Ishikawa (cell line): ENCODE results near the gene QSOX2.

ENCODE experiments used
- CEBPB ChIP-seq: IDR thresholded peaks from 2 replicates; pipeline ENCODE4 v1.6.1; 2012
- CREB1 ChIP-seq: IDR thresholded peaks from 2 replicates; pipeline ENCODE4 v1.6.1; 2012; ENCODE audit warnings: low read depth
- EGR1 ChIP-seq: IDR thresholded peaks from 2 replicates; pipeline ENCODE4 v1.6.1; 2012
- EP300 ChIP-seq: IDR thresholded peaks from 2 replicates; pipeline ENCODE4 v1.6.1; 2012; ENCODE audit warnings: borderline replicate concordance
- FOXM1 ChIP-seq: IDR thresholded peaks from 2 replicates; pipeline ENCODE4 v1.6.1; 2012; ENCODE audit warnings: low read depth, borderline replicate concordance
- NFIC ChIP-seq: IDR thresholded peaks from 2 replicates; pipeline ENCODE4 v1.6.1; 2012
- RAD21 ChIP-seq: IDR thresholded peaks from 2 replicates; pipeline ENCODE4 v1.6.1; 2012; ENCODE audit warnings: low read depth
- TAF1 ChIP-seq: IDR thresholded peaks from 2 replicates; pipeline ENCODE4 v1.6.1; 2012; ENCODE audit warnings: low read depth, mild to moderate bottlenecking
- TCF12 ChIP-seq: IDR thresholded peaks from 2 replicates; pipeline ENCODE4 v1.6.1; 2012; ENCODE audit warnings: low read depth
- TEAD4 ChIP-seq: IDR thresholded peaks from 2 replicates; pipeline ENCODE4 v1.6.1; 2012
- YY1 ChIP-seq: IDR thresholded peaks from 2 replicates; pipeline ENCODE4 v1.6.1; 2012; ENCODE audit warnings: low read depth
- ZBTB7A ChIP-seq: IDR thresholded peaks from 2 replicates; pipeline ENCODE4 v1.6.1; 2012; ENCODE audit warnings: low read depth
- TF ChIP-seq, protein P1 (sequence below): IDR thresholded peaks from 2 replicates; pipeline ENCODE4 v1.6.1; 2012
- TF ChIP-seq, protein P2 (sequence below): IDR thresholded peaks from 2 replicates; pipeline ENCODE4 v1.6.1; 2012; ENCODE audit warnings: low read depth, mild to moderate bottlenecking
- TF ChIP-seq, protein P3 (sequence below): IDR thresholded peaks from 2 replicates; pipeline ENCODE4 v1.6.1; 2012

Gene QSOX2

DNA sequence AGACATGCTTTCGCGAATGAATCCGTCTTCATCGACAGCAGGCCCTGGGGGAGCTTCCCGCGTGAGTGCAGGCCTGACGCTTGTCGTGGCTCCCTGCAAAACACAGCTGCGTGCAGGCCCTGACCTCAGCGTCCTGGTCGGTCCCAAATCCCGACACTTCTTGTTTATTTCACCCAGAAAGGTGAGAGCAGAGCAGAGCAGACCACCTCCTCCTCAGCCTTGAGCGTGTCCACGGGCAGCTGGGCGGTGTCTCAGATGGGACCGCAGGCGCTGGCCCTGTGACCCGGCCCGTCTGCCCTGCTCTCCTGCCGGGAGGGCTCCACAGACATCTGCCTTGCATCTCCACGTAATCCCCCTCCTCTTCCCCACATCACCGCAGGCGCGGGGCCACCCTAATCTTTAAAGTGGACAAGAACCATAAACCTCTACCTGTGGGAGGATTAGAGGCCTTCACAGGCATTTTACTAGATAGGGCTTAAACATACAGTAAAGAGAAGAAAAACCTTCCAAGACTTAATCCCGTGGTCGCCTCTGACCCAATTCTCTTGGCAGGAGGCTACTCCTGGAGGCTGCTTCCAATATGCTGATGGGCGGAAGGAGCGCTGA, 33.2 kb downstream of the QSOX2 start:
- TF ChIP-seq ZBTB7A (no peak), TCF12 (no peak), TAF1 (no peak), RAD21 (no peak), EP300 (no peak), EGR1 (no peak), CEBPB (no peak), YY1 (no peak), TEAD4 (no peak), FOXM1 (no peak), NFIC (no peak), CREB1 (no peak)
- TF ChIP-seq, protein P1, sequence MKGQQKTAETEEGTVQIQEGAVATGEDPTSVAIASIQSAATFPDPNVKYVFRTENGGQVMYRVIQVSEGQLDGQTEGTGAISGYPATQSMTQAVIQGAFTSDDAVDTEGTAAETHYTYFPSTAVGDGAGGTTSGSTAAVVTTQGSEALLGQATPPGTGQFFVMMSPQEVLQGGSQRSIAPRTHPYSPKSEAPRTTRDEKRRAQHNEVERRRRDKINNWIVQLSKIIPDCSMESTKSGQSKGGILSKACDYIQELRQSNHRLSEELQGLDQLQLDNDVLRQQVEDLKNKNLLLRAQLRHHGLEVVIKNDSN, result no peak
- TF ChIP-seq, protein P2, sequence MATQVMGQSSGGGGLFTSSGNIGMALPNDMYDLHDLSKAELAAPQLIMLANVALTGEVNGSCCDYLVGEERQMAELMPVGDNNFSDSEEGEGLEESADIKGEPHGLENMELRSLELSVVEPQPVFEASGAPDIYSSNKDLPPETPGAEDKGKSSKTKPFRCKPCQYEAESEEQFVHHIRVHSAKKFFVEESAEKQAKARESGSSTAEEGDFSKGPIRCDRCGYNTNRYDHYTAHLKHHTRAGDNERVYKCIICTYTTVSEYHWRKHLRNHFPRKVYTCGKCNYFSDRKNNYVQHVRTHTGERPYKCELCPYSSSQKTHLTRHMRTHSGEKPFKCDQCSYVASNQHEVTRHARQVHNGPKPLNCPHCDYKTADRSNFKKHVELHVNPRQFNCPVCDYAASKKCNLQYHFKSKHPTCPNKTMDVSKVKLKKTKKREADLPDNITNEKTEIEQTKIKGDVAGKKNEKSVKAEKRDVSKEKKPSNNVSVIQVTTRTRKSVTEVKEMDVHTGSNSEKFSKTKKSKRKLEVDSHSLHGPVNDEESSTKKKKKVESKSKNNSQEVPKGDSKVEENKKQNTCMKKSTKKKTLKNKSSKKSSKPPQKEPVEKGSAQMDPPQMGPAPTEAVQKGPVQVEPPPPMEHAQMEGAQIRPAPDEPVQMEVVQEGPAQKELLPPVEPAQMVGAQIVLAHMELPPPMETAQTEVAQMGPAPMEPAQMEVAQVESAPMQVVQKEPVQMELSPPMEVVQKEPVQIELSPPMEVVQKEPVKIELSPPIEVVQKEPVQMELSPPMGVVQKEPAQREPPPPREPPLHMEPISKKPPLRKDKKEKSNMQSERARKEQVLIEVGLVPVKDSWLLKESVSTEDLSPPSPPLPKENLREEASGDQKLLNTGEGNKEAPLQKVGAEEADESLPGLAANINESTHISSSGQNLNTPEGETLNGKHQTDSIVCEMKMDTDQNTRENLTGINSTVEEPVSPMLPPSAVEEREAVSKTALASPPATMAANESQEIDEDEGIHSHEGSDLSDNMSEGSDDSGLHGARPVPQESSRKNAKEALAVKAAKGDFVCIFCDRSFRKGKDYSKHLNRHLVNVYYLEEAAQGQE, result no peak
- TF ChIP-seq, protein P3, sequence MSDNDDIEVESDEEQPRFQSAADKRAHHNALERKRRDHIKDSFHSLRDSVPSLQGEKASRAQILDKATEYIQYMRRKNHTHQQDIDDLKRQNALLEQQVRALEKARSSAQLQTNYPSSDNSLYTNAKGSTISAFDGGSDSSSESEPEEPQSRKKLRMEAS, result no peak

DNA sequence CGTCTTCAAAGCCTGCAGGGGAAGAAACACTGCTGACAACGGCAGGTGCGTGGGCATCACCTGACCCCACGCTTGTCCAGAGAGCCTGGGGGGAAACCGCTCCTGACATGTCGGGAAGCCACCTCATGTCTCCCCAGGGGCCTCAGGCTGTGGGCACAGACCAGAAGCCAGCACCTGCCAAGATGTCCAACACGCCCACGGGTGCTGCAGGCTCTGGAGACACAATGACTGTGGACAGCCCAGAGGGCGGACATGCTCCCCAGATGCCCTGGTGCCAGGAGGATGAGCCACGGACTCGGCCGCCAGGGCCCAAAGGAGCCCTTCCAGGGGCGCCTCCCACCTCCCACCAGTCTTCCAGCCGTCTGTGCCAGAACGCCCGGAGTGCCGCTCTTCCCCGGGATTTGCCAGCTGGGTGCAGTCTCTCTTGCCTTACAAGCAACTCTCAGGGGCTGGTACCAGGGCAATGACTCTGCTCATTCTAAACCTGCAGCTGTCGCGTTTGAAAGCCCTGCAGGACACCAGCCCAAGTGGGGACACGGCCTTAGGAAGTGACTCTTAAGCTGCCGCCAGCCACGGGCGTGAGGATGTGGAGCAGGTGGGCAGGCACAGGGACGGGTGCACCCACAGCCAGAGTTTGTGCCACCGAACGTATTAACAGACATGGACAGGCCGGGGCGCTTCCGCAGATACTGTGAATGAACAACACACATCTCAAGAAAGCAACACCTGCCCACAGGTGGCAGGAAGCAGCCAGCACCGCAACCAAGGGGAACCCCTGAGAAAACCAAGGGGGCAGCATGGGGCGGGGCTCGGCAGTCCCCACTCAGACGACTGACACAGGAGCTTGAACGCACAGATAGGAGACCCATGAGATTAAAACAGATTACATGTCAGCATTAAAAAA, 33.9 kb downstream of the QSOX2 start:
- TF ChIP-seq RAD21 (no peak), NFIC (no peak), EP300 (no peak), EGR1 (no peak), TEAD4 (no peak), TAF1 (no peak), ZBTB7A (no peak), CEBPB (no peak), YY1 (no peak), FOXM1 (no peak), TCF12 (no peak), CREB1 (no peak)
- TF ChIP-seq, protein P2, result no peak
- TF ChIP-seq, protein P3, result no peak
- TF ChIP-seq, protein P1, result no peak

DNA sequence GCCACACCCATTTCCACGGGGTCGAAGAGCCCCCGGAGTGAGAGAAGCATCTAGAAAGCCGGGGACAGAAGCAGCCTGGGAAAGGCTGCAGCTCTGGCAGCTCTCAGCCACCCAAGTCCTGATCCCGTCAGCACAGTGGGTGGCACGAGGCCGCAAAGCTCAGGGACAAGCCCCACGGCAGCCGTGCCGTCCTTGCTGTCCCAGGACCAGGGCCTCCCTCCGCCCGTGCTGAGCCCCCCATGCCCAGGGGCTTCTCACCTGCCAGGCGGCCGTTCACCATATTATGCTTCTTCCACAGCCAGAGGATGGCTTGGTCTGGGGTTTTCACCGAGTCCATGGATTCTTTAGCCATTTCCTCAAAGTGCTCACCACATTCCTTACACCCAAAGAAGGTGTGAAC, 34.6 kb downstream of the QSOX2 start:
- TF ChIP-seq EGR1 (no peak), RAD21 (no peak), ZBTB7A (no peak), YY1 (no peak), FOXM1 (no peak)

DNA sequence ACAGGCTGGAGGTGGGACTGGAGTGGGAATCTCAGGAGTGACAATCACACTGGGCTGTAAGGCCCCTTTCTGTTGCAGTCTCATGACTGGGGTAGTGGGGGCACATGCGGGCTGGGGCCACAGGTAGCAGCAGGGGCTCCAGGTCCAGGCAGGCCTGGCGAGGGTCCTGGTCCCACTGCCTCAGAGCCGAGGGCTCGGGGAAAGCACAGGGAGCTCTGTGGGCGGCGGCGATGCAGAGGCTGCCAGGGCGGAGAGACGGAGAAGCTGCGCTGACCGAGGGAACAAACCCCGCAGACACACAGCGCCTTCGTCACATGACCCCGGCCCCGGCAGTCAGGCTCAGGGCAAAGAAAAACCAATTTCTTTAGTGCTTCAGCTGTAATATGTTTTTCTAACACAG, 35.3 kb downstream of the QSOX2 start:
- no peak for TF ChIP-seq CREB1

DNA sequence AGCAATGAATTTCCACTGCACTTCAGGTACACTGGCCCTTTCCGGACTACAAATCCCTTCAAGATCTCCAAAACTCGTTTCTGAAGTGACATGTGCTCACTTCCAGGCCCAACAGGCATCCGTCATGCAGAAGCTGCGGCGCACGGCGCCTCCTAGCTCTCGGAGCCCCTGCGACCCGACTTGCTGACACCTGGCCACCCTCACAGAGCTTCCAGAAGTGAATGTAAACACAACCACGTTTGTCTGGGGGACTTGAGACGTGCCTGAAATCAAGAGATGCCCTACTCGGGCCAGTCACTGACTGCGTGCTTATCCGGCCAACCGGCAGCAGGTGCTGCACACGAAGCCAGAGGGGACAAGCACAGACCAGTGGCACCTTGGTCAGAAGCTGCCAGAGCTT, 35.8 kb downstream of the QSOX2 start:
- TF ChIP-seq ZBTB7A, result no peak
- TF ChIP-seq, protein P3, result no peak
- TF ChIP-seq CEBPB, result no peak
- TF ChIP-seq FOXM1, result no peak
- TF ChIP-seq, protein P1, result no peak
- TF ChIP-seq TCF12, result no peak
- no peak for TF ChIP-seq EGR1
- TF ChIP-seq YY1, result no peak
- no peak for TF ChIP-seq NFIC
- TF ChIP-seq CREB1, result no peak
- TF ChIP-seq TAF1, result no peak
- no peak for TF ChIP-seq RAD21
- TF ChIP-seq, protein P2, result no peak
